ENCODE data around the gene ACY1.
"Not testable (repeated sequence)": the region's sequence is repeated elsewhere in the genome, so short reads cannot be mapped to it uniquely, and the experiment has no call there.

The ACY1 gene

DNA sequence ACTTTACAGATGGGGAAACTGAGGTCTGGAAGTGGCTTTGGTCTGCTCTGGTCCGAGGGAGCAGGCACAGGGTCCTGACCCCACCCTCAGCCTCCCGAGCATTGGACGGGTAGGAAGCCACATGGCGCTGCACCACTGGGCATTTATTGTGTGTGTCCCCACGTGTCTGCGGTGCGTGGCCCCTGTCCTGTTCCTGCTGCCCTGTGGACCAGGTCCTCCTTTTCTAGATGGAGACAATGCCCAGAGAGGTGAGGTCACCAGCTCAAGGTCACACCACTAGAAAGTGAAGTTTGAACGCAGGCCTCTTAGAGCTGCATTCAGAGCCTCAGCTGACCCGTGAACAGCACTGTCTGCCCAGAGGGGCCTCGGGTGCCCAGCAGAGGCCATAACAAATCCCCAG is 46.2 kb downstream of the ACY1 start:
- H3K4me3 ChIP-seq (ENCODE audit: low read depth, low read length): no peak overlapping the region
- TF ChIP-seq, protein P1, sequence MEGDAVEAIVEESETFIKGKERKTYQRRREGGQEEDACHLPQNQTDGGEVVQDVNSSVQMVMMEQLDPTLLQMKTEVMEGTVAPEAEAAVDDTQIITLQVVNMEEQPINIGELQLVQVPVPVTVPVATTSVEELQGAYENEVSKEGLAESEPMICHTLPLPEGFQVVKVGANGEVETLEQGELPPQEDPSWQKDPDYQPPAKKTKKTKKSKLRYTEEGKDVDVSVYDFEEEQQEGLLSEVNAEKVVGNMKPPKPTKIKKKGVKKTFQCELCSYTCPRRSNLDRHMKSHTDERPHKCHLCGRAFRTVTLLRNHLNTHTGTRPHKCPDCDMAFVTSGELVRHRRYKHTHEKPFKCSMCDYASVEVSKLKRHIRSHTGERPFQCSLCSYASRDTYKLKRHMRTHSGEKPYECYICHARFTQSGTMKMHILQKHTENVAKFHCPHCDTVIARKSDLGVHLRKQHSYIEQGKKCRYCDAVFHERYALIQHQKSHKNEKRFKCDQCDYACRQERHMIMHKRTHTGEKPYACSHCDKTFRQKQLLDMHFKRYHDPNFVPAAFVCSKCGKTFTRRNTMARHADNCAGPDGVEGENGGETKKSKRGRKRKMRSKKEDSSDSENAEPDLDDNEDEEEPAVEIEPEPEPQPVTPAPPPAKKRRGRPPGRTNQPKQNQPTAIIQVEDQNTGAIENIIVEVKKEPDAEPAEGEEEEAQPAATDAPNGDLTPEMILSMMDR (IDR thresholded peaks at IDR 0.05; ENCODE audit: borderline replicate concordance, insufficient read depth, low read depth, low read length): no peak

DNA sequence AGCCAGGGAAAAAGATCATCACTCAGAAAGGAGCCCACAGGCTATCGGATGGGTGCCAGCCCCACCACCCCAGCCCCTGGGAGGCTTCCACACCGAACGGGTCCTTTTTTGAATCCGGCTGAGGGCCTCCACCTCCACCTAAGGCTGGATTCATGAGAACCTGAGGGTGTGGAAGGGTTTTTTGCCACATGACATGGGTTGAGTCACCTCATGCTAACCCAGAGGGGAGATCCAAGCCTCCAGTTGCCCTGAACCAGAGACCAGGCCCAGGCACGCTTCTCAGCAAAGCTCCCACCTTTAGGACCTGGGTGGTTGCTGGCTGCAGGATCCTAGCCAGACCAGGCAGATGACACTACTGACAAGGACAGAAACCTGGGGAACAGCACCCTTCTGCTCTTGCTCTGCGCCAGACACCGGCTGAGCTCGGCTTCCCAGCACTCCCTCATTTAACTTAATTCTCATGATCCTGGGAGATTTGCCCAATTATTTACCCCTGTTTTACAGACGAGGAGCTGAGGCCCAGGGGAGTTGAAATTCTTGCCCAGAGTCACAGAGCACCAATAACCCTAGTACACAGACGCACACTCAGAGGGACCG is 47.5 kb downstream of the ACY1 start:
- TF ChIP-seq, protein P1 (IDR thresholded peaks at IDR 0.05; ENCODE audit: borderline replicate concordance, insufficient read depth, low read depth, low read length): no peak
- no peak overlapping the region for H3K4me3 ChIP-seq (ENCODE audit: low read depth, low read length)

DNA sequence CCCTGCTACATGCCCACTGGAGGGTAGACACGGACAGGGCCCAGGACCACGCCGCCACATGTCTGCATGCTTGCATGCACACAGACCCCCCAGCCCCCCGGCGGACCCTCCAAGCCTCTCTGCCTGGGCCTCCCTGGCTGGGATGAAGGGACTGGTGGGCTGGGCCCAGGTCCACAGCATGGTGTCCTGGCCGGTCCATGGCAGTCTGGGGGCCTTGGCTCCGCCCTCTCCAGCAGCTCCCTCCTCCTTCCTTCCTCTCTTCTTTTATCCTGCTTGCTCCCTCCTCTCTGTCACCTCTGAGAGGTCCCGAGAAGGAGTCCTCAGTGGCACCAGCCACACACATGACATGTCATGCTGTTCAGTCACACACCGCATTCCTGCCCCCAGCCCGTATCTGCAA is 48.6 kb downstream of the ACY1 start:
- TF ChIP-seq, protein P1 (IDR thresholded peaks at IDR 0.05; ENCODE audit: borderline replicate concordance, insufficient read depth, low read depth, low read length): no peak
- no peak overlapping the region for H3K4me3 ChIP-seq (ENCODE audit: low read depth, low read length)

DNA sequence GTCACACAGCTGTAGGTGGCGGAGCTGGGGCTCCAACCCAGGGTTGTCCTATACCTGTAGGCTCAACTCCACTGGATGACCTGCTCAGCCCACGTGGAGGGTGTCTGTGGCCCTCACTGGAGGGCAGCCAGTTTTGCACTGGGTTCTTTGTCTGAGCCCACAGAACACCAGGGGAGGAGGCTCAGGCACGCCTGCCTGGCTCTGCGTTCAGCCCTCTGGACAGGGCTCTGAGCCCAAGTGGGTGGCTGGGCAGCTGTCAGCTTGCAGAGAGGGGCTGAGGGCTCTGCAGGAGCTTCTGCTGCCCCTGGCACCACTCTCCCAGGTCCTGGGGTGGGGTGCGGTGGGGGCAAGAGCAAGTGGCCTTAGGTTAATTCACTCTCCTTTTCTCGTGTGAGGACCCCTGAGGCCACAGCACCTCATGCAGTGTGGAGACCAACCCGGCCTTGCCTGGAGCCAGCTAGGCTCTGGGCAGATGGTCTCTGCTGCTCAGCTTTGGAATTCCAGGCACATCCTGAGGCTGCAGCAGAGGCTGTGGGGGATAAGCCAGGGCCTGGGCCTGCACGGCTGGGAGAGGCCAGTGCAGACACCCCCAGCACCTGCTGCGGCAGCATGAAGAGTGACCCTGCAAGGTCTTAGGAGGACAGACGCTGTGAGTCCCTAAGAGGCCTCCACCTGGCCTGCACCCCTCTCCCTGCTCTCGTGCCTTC is 49.5 kb downstream of the ACY1 start:
- TF ChIP-seq, protein P1 (IDR thresholded peaks at IDR 0.05; ENCODE audit: borderline replicate concordance, insufficient read depth, low read depth, low read length): no peak
- no peak overlapping the region for H3K4me3 ChIP-seq (ENCODE audit: low read depth, low read length)

DNA sequence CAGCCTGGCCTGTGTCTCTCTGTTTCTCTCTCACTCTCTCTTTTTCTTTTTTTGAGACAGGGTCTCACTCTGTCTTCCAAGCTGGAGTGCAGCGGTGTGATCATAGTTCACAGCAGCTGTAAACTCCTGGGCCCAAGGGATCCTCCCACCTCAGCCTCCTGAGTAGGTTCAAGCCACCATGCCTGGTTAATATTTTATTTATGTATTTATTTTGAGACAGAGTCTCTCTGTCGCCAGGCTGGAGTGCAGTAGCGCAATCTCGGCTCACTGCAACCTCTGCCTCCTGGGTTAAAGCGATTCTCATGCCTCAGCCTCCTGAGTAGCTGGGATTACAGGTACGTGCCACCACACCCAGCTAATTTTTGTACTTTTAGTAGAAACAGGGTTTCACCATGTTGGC is 50.4 kb downstream of the ACY1 start:
- not testable (repeated sequence) for H3K4me3 ChIP-seq (ENCODE audit: low read depth, low read length)

DNA sequence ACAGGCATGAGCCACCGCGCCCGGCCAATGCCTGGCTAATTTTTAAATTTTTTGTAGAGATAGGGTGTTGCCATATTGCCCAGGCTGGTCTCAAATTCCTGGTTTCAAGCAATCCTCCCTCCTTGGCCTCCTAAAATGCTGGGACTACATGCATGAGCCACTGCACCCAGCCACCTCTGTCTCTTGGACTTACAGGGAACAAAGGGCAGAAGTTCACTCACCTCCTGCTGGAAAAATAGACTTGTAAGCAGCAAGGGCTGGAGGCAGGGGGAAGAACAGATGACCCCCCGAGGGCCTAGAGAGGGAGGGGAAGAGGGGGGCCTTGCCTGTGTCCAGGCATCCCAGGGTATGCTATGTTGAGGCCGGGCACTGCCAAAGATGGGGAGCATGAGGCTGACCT is 50.9 kb downstream of the ACY1 start:
- TF ChIP-seq, protein P1 (IDR thresholded peaks at IDR 0.05; ENCODE audit: borderline replicate concordance, insufficient read depth, low read depth, low read length): no peak
- no peak overlapping the region for H3K4me3 ChIP-seq (ENCODE audit: low read depth, low read length)

DNA sequence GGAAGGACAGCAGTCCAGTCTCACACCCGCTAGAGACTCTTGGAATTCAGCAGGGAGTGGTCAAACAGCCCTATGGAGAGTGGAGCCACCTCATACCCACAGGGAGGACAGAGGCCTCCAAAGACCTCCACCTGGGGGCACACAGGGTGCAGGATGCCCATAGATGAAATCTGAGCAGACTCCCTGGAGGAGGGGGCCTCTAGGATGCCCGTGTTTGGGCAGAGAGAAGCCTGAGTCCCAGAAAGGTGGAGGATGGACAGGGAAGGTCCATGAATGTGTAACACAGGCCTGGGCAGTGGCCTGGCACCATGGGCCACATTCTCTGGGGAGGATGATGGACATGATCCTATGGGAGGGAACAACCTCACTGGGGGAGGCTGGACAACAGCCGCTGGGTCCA is 51.3 kb downstream of the ACY1 start:
- no peak overlapping the region for H3K4me3 ChIP-seq (ENCODE audit: low read depth, low read length)
- TF ChIP-seq, protein P1 (IDR thresholded peaks at IDR 0.05; ENCODE audit: borderline replicate concordance, insufficient read depth, low read depth, low read length): no peak
